GM21360 (cell line): Measurements from ENCODE around the gene CD22.

Experiments used
- ATAC-seq: cut with Tn5 transposase; IDR thresholded peaks from one replicate; pipeline ENCODE4 v1.9.1; 2021; ENCODE audit warnings: mild to moderate bottlenecking, moderate library complexity; ENCODE audit not compliant: unreplicated experiment

CD22 gene

DNA sequence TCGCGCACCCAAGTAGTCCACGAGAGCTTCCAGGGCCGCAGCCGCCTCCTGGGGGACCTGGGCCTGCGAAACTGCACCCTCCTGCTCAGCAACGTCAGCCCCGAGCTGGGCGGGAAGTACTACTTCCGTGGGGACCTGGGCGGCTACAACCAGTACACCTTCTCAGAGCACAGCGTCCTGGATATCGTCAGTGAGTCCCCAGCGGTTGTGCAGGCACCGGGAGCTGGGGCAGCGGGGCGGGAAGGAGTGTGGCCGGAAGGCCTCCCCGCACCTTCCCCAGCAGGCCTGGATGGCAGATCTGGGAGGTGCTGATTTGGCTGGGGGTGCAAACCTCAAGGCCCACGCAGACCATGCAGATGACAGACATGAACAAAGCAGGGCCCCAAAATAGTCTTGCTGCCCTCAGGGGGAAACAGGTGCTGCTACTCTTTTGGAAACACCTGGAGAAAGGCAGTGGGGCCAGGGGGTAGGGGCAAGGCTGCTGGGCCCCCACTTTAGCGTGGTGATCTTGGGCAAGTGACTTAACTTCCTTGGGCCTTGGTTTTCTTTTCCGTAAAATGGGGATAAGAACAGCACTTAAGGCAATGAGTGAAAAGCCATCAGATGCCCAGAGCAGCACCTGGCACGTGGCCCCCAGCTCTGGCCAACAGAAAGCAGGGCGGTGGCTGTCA is 33.1 kb upstream of the CD22 start:
- no peak for ATAC-seq

DNA sequence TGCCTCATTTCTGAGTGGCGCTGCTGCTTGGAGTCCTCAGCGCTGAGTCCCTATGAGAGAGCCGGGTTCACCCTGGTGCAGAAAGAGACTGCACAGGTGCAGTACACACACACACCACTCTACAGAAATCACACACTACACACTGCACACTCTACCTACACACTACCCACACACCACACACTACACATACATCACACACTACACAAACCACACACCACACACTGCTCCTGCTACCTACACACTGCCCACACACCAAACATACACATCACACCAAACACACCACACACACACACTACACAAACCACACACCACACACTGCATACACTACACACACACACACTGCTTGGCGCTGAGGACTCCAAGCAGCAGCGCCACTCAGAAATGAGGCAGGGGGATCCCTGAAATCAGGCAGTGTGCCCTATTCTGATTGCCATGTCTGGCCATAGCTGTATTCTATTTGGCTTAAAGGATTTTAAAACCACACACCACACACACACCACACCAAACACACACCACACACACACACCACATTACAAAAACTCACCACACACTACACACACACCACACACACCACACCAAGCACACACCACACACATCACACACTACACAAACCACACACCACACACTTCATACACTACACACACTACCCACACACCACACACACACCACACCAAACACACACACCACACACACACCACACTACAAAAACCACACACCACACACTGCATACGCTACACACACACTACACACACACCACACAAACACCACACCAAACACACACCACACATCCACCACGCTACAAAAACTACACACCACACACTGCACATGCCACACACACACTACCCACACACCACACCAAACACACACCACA is 32.1 kb upstream of the CD22 start:
- ATAC-seq: no peak

DNA sequence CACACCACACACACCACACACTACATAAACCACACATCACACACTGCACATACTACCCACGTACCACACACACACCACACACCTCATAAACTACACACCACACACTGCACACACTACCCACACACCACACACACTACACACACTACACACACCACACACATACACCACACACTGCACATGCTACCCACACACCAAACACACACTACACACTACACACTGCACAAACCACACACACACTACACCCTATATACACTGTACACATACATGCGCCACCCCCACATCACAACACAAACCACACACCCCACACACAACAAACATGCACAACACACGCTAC is 31.5 kb upstream of the CD22 start:
- ATAC-seq: no peak

DNA sequence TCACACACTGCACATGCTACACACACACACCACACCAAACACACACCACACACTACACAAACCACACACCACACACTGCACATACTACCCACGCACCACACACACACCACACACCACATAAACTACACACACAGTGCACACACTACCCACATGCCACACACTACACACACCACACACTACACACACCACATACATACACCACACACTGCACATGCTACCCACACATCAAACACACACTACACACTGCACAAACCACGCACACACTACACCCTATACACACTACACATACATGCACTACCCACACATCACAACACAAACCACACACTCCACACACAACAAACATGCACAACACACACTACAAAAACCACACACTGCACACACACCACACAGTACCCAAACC is 31.1 kb upstream of the CD22 start:
- ATAC-seq: no peak

DNA sequence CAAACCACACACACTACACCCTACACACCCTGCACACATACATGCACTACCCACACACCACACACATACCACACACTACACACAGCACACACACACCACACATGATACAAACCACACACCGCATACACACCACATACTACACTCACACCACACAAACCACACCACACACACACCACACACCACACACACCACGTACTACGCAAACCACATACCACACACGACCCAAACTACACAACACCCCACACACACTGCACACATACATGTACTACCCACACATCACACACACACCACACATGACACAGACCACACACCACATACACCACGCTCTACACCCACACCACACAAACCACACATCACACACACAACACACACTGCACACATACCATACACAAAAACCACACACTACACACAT is 30.4 kb upstream of the CD22 start:
- no peak for ATAC-seq

DNA sequence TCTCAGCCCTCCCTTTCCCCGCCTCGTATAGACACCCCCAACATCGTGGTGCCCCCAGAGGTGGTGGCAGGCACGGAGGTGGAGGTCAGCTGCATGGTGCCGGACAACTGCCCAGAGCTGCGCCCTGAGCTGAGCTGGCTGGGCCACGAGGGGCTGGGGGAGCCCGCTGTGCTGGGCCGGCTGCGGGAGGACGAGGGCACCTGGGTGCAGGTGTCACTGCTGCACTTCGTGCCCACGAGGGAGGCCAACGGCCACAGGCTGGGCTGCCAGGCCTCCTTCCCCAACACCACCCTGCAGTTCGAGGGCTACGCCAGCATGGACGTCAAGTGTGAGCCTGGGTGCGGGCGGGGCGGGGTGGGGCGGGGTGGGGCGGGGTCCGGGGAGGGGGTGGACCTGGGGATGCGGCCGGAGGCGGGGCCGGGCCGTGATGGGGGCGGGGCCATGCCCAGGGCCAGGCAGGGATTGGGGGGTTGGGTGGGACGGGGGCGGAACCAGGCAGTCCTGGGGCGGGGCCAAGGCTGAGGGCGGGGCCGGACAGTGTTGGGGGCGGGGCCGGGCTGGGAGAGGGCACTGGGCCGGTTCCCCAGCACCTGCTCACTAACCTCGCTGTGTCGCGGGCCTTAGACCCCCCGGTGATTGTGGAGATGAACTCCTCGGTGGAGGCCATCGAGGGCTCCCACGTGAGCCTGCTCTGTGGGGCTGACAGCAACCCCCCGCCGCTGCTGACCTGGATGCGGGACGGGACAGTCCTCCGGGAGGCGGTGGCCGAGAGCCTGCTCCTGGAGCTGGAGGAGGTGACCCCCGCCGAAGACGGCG is 29.3 kb upstream of the CD22 start:
- ATAC-seq: no peak

DNA sequence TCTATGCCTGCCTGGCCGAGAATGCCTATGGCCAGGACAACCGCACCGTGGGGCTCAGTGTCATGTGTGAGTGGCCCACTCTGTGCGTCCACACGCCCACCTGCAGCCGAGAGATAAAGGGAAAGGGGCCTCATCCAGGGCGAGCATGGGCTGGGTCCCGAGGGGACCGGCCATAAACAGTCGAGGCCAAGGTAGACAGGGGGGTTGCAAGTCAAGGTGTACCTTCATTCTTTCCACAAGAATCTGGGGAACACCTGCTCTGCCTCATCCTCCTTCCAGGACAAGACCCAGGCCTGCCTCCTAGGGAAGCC is 28.7 kb upstream of the CD22 start:
- no peak for ATAC-seq

DNA sequence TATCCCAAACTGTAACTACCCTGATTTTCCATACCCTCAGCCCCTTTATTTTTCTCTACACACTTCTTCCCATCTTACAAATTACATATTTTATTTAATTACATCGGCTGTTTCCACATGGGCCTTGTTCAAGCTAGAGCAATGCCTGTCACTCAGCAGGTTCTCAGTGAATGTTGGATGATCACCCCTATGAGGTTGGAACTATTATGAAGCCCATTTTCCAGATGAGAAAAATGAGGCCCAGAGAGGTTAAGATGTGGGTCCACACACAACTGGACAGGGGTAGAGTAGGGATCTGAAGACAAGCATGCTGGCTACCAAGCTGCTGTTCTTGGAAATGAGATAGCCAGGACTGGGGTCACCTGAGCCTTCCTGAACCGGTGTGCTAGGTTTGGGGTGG is 27.0 kb upstream of the CD22 start:
- ATAC-seq: no peak

DNA sequence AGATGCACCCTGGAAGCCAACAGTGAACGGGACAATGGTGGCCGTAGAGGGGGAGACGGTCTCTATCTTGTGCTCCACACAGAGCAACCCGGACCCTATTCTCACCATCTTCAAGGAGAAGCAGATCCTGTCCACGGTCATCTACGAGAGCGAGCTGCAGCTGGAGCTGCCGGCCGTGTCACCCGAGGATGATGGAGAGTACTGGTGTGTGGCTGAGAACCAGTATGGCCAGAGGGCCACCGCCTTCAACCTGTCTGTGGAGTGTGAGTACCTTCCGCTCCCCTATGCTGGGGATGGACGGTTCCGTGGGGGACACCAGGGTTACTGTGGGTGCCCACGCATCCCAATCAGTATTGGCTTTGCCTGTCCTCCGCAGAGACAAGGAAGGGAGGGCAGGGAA is 26.5 kb upstream of the CD22 start:
- ATAC-seq: no peak

DNA sequence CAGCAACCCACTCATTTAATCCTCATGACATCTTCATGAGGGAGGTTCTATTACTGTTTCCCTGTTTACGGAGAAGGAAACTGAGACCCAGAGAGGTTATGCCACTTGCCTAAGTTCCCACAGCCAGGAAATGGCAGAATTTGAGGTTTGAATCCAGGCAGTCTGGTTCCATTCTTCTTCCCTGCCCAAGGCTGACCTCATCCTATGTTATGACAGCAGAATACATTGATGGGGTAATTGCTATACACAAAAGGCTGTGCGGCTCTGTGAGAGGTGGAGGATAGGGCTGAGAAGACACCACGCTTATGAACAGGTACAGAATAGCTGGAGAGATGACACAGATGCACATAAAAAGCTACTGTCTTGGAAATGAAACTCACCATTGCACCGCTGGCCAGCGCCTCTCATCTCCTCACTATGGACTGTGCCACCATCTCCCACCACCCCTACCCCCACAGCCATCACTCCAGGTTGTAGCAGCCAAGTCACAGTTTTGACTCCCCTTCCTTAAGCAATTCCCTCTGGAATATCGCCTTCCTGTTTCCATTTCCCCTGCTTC is 25.6 kb upstream of the CD22 start:
- no peak for ATAC-seq

DNA sequence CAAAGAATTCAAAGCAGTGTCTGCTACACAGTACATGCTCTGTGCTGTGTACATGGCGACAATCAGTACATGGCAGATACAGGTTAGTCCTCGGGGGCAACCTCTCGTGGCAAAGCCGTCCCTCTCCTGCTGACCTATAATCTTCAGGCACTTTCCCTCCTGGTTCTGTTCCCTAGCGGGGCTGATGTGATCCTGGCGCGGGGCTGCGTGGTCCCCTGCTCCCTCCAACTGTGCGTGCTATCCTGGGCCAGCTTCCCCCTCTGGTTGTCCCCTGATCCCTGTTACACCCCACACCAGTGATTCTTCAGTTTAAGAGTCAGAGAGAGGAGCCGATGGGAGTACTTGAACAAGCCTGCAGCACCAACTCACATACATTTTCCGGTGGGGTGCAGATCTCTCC is 25.0 kb upstream of the CD22 start:
- ATAC-seq: no peak

DNA sequence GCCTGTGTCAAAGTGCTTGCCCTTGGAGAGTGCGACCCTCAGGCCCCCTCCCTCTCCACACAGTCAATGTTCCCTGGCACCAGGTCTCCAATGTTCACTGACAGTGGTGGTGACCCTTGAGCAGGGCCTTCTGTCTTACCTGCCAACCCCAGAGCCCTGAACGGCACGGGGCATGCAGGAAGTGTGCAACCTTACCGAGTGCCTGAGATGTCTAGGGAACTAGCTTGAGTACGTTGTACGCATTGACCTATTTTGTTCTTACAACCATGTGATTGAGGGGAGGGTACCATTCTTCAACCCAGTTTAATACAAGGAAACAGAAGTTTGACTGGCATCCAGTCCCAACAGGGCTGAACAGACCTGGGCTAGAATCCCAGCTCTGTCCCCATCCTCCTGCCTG is 23.8 kb upstream of the CD22 start:
- ATAC-seq: no peak

DNA sequence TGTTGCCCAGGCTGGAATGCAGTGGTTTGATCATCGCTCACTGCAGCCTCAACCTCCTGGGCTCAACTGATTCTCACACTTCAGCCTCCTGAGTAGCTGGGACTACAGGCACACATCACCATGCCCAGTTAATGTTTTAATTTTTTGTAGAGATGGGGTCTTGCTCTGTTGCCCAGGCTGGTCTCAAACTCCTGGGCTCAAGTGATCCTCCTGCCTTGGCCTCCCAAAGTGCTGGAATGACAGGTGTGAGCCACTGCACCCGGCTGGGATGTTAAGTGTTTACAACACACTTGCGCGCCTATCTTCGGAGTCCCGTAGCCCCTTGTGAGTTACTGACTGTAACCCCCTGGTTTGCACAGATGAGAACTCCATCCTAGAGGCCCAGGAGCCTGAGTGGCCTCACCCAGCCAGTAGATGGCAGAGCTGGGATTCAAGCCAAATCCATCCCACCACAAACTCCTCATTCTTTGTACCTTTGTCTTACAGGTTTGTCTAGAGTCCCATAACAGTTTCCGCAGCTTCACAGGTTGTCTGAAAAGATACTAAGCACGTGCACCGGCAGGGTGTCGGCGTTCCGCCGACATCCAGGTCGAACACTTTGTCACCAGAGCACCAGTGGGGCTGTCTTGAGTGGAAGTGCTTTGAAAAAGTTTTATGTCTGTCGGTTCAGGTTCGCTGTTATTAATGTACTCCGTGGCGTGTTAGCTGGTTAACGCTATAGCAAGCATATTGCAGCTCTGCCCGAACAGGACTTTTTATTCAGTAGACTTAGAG is 22.3 kb upstream of the CD22 start:
- no peak for ATAC-seq

DNA sequence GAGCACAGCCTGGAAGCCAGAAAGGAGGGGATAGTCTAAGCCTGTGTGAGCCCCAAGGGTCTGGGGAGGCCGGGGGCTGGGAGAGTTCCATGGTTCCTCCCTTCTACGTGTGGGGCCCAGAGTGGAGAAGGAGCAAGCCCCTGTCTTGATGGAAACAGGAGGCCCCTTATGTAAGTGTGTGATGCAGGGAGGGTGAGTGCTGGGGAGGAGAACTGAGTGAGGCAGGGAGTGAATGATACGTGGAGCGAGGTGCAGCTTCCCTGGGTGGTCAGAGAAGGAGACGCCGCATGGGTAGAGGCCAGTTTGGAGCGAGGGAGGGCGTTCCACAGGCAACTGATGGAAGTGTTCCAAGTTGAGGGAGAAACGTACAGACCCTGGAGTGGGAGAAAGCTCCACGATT is 21.1 kb upstream of the CD22 start:
- ATAC-seq: no peak

DNA sequence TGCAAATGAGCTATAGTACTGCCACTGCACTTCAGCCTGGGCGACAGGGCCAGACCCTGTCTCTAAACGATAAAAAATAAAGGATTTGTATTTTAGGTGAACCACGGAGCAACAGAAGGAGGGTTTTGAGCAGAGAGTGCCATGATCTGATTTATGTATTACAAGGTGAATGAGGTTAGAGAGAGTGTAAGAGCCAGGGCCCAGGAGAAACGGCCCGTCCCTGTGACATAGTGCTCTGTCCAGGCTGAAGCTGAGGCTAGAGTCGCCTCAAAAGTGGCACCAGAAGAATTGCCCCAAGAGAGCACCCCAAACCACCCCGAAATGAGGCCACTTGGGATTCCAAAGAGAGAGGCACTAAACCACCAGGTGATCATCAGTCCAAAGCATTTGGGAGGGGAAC is 20.1 kb upstream of the CD22 start:
- ATAC-seq: no peak

DNA sequence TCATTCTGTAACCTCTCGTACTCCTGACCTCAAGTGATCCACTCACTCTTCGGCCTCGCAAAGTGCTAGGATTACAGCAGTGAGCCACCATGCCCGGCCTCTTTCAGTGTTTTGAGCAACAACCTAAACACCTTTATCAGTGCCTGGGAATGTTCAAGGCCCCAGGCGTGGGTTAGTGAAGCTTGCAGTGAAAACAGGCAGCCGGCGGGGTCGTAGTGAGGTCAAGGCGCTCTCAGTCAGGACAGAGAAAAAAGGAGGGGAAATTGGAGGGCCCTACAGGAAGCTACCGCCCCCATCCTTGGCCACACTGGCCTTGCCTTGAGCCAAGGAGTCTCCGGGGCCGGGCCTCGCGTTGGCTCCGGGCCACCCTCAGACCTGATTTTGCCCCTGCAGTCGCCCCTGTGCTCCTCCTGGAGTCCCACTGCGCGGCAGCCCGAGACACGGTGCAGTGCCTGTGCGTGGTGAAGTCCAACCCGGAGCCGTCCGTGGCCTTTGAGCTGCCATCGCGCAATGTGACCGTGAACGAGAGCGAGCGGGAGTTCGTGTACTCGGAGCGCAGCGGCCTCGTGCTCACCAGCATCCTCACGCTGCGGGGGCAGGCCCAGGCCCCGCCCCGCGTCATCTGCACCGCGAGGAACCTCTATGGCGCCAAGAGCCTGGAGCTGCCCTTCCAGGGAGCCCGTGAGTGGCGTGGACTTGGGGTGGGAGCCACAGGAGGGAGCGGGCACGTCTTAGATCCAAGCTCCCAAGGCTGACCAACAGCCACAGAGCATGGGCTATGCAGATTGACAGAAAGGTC is 19.3 kb upstream of the CD22 start:
- ATAC-seq: no peak

DNA sequence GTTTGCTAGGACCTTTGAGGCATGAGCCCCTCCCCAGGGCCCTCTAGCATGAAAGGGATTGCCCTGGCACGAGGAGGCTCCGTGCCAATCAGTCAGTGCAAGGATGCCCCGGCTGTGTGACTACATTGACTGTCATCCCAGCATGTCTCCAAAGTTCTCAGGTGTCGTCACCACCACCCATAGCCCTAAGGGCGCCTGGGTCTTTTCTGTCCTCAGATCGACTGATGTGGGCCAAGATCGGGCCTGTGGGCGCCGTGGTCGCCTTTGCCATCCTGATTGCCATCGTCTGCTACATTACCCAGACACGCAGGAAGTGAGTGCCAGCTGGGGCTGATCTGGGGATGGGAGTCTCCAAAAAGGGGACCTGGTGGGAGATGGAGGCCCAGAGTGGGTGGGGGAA is 18.7 kb upstream of the CD22 start:
- ATAC-seq: no peak

DNA sequence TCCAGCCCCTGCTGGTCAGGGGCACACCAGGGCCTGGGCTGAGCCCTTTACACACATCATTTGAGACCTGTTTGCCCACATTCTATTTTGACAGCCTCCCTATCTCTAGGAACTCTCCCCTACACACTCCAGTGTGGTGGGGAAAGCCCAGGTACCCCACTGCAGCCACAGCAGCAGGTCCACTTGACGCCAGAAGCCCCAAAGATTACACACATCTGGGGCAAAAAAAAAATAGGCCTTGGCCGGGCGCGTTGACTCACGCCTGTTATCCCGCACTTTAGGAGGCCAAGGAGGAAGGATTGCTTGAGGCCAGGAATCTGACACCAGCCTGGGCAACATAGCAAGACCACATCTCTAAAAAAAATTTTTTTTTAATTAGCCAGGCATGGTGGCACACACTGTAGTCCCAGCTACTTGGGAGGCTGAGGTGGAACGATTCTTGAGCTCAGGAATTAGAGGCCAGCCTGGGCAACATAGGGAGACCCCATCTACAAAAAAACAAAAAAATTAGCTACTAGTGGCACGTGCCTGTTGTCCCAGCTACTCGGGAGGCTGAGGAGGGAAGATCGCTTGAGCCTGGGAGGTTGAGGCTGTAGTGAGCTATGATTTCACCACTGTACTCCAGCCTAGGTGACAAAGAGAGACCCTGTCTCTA is 18.0 kb upstream of the CD22 start:
- ATAC-seq: no peak

DNA sequence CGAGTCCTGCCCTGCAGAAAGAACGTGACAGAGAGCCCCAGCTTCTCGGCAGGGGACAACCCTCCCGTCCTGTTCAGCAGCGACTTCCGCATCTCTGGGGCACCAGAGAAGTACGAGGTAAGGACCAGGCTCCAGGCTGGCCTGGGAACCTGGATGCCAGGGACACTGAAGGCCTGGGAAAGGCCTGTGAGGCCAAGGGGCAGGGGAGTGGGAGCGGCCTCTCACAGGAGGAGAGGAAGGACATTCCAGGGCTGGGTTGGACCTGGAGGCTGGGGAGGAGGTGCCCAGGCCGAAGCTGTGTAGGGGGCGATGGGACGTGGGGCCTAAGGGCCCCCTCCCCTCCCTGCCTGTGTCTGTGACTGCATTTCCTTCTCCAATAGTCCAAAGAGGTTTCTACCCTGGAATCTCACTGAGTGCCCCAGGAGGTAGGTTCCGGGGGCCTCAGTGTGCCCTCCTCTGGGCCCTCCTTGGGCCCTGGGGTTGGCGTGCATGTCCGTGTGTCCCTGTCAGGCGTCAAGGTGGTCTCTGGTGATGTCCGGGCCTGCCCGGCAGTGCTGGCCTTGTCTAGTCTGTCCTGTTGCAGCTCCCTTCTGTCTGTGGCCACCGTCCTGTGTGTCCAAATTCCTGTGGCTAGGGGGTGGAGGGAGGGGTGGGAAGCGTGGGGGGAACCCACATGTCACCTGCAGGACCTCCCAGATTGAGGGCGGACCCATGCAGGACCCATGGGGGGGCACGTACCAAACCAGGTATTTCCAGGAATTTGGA is 16.9 kb upstream of the CD22 start:
- ATAC-seq: no peak
